ENCODE results near the gene KIAA0513. TPM values are rescaled to one million over a fixed set of nuclear protein-coding genes. Genes with fewer than 3 reads are reported as not detected.

Gene KIAA0513
- total RNA-seq, 4 donors from 2014 or later = 17.7 to 52.0 (median 23.9) TPM

- H3K36me3 ChIP-seq = peaks cover 0 to 39% (median 0%) of the 10 kb centered on the region in 3 donors
- no peaks in the 10 kb centered on the region for H3K9me3 ChIP-seq
Observed at GRCh38 chr16:85067024-85067423, 39.4 kb downstream of the KIAA0513 start.

GRCh38 chr16:85067426-85067825, 39.8 kb downstream of the KIAA0513 start:
- Histone ChIP-seq H3K36me3 (peaks cover 0 to 41% (median 0%) of the 10 kb centered on the region in 3 donors), H3K4me3 (no peak overlapping the region), H3K4me1 (no peaks in the 10 kb centered on the region), H3K27me3 (no peaks in the 10 kb centered on the region), H3K9me3 (no peaks in the 10 kb centered on the region), H3K27ac (no peak overlapping the region)
- TF ChIP-seq CTCF (IDR thresholded peaks at IDR 0.05) (no peak), POLR2A (IDR thresholded peaks at IDR 0.05) (no peak)
- no peak for DNase-seq

More at GRCh38 chr16:85067024-85067423, 39.4 kb downstream of the KIAA0513 start:
- no peak for TF ChIP-seq CTCF (IDR thresholded peaks at IDR 0.05)
- H3K27me3 ChIP-seq = no peaks in the 10 kb centered on the region
- H3K4me3 ChIP-seq = no peak overlapping the region
- peak in 1 of 3 donors; percentile 39 for DNase-seq
- no peaks in the 10 kb centered on the region for H3K4me1 ChIP-seq
- no peak overlapping the region for H3K27ac ChIP-seq

GRCh38 chr16:85068746-85069145, 41.2 kb downstream of the KIAA0513 start:
- Histone ChIP-seq H3K4me3 (no peak overlapping the region), H3K36me3 (peaks cover 0 to 54% (median 0%) of the 10 kb centered on the region in 3 donors), H3K27ac (no peak overlapping the region), H3K4me1 (no peaks in the 10 kb centered on the region), H3K27me3 (no peaks in the 10 kb centered on the region), H3K9me3 (no peaks in the 10 kb centered on the region)
- DNase-seq = no peak
- TF ChIP-seq CTCF (IDR thresholded peaks at IDR 0.05) (no peak), POLR2A (IDR thresholded peaks at IDR 0.05) (no peak)

GRCh38 chr16:85069171-85069570, 41.6 kb downstream of the KIAA0513 start:
- Histone ChIP-seq H3K27me3 (no peaks in the 10 kb centered on the region), H3K27ac (no peak overlapping the region), H3K4me1 (no peaks in the 10 kb centered on the region), H3K9me3 (no peaks in the 10 kb centered on the region), H3K36me3 (peaks cover 0 to 57% (median 0%) of the 10 kb centered on the region in 3 donors), H3K4me3 (no peak overlapping the region)
- TF ChIP-seq POLR2A (IDR thresholded peaks at IDR 0.05) = no peak
- no peak for TF ChIP-seq CTCF (IDR thresholded peaks at IDR 0.05)
- no peak for DNase-seq

GRCh38 chr16:85072076-85072860, 44.7 kb downstream of the KIAA0513 start:
- Histone ChIP-seq H3K4me3 (no peak overlapping the region), H3K4me1 (no peaks in the 10 kb centered on the region), H3K27ac (no peak overlapping the region), H3K27me3 (no peaks in the 10 kb centered on the region), H3K9me3 (no peaks in the 10 kb centered on the region), H3K36me3 (peaks cover 0 to 68% (median 0%) of the 10 kb centered on the region in 3 donors)
- TF ChIP-seq POLR2A (IDR thresholded peaks at IDR 0.05) (no peak), CTCF (IDR thresholded peaks at IDR 0.05) (no peak)
- no peak for DNase-seq

All from Peyer's patch (tissue), 4 donors.